Large intestine (tissue), 3 donors: ENCODE results near the gene ZNF681. TPM values are rescaled to one million over a fixed set of nuclear protein-coding genes. Genes with fewer than 3 reads are reported as not detected.
"Not testable (repeated sequence)": the region's sequence is repeated elsewhere in the genome, so short reads cannot be mapped to it uniquely, and the experiment has no call there.

ENCODE experiments used
- DNase-seq, 2 donors: peaks; one replicate each; pipeline versions ENCODE4 v3.0.0 to v3.0.0-alpha.2; 2013
- H3K27ac ChIP-seq: one replicate; pipeline ENCODE4 v1.5.1; 2013; ENCODE audit warnings: low read length
- H3K27me3 ChIP-seq: 2 replicates; pipeline ENCODE4 v1.6.1; 2013; ENCODE audit warnings: low read length; ENCODE audit not compliant: control insufficient read depth, insufficient read depth
- H3K36me3 ChIP-seq: 2 replicates; pipeline ENCODE4 v1.6.1; 2013; ENCODE audit warnings: low read length; ENCODE audit not compliant: control insufficient read depth, insufficient read depth
- H3K4me1 ChIP-seq: one replicate; pipeline ENCODE4 v1.6.1; 2013; ENCODE audit warnings: low read length; ENCODE audit not compliant: control insufficient read depth, insufficient read depth
- H3K4me3 ChIP-seq: one replicate; pipeline ENCODE4 v1.5.1; 2013; ENCODE audit warnings: low read length
- H3K9me3 ChIP-seq: one replicate; pipeline ENCODE4 v1.6.1; 2013; ENCODE audit warnings: mild to moderate bottlenecking, low read depth, low read length, moderate library complexity; ENCODE audit not compliant: control insufficient read depth
- WGBS: methylation state at CpG from one replicate; pipeline ENCODE4 v1.1.5; 2013; ENCODE audit warnings: low lambda C conversion rate; ENCODE audit not compliant: insufficient coverage; 5-methylcytosine and 5-hydroxymethylcytosine counted together
- polyA plus RNA-seq: library from polyadenylated mRNA; unstranded; fragments of 120-200 nt; gene quantifications from one replicate; pipeline ENCODE4 v1.2.1, GENCODE V29; 2013

ZNF681 gene
- polyA plus RNA-seq, 1 donor, result 5.1 TPM

- WGBS, result no CpG with 5 or more reads among the region's 51 CpGs
- Histone ChIP-seq H3K27ac (peak overlapping the region; percentile 79), H3K9me3 (no peaks in the 10 kb centered on the region), H3K36me3 (no peaks in the 10 kb centered on the region), H3K4me1 (no peaks in the 10 kb centered on the region), H3K27me3 (no peaks in the 10 kb centered on the region), H3K4me3 (peak overlapping the region; percentile 67)
- peak; percentile 77 to 89 for DNase-seq
These were observed 4.4 kb upstream of the ZNF681 start for GRCh38 chr19:23762884-23763711.

- H3K4me3 ChIP-seq, result peak overlapping the region; percentile 67
- no peak for DNase-seq
- WGBS, result no CpG with 5 or more reads among the region's 9 CpGs
- no peaks in the 10 kb centered on the region for H3K4me1 ChIP-seq
- H3K27ac ChIP-seq, result no peak overlapping the region
- H3K36me3 ChIP-seq, result no peaks in the 10 kb centered on the region
- H3K9me3 ChIP-seq, result no peaks in the 10 kb centered on the region
- no peaks in the 10 kb centered on the region for H3K27me3 ChIP-seq
These were observed 3.8 kb upstream of the ZNF681 start for GRCh38 chr19:23762548-23762883.

- not testable (repeated sequence) for H3K4me1 ChIP-seq, H3K27me3 ChIP-seq, DNase-seq, H3K27ac ChIP-seq, H3K9me3 ChIP-seq, H3K36me3 ChIP-seq, H3K4me3 ChIP-seq
- WGBS, result no CpG with 5 or more reads among the region's 2 CpGs
These were observed 1.6 kb upstream of the ZNF681 start for GRCh38 chr19:23760326-23760725.

GRCh38 chr19:23743633-23744232 is 15.0 kb downstream of the ZNF681 start:
- not testable (repeated sequence) for H3K27me3 ChIP-seq, DNase-seq, H3K4me3 ChIP-seq, H3K9me3 ChIP-seq, H3K4me1 ChIP-seq, H3K27ac ChIP-seq
- peaks cover 12% of the 10 kb centered on the region for H3K36me3 ChIP-seq
- no CpG with 5 or more reads among the region's 1 CpG for WGBS

GRCh38 chr19:23730729-23731465 is 27.8 kb downstream of the ZNF681 start:
- WGBS, result 95% methylated on average over 2 of the region's 6 CpGs
- not testable (repeated sequence) for H3K9me3 ChIP-seq, DNase-seq, H3K36me3 ChIP-seq, H3K4me3 ChIP-seq, H3K4me1 ChIP-seq, H3K27ac ChIP-seq, H3K27me3 ChIP-seq

- not testable (repeated sequence) for H3K27ac ChIP-seq, H3K27me3 ChIP-seq, H3K4me1 ChIP-seq, H3K36me3 ChIP-seq, H3K9me3 ChIP-seq, H3K4me3 ChIP-seq
- DNase-seq, result peak in 1 of 2 donors; percentile 35
- no CpG with 5 or more reads among the region's 6 CpGs for whole genome bisulfite sequencing
These were observed 34.5 kb downstream of the ZNF681 start for GRCh38 chr19:23724161-23724560.

DNA sequence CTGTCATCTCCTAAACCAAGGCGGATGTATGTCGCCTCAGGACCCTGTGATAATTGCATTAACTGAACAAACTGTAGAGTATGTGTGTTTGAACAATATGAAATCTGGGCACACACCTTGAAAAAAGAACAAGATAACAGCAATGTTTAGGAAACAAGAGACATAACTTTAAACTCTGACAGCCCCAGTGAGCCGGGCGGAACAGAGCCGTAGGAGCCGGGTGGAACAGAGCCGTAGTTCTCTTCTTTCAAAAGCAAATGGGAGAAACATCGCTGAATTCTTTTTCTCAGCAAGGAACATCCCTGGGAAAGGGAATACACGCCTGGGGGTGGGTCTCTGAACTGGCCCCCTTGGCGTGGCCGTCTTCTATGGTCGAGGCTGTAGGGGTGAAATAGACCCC is 39.9 kb downstream of the ZNF681 start:
- DNase-seq, result no peak
- Histone ChIP-seq H3K27ac (no peak overlapping the region), H3K9me3 (no peaks in the 10 kb centered on the region), H3K36me3 (no peaks in the 10 kb centered on the region), H3K27me3 (no peaks in the 10 kb centered on the region), H3K4me3 (no peak overlapping the region), H3K4me1 (no peaks in the 10 kb centered on the region)
- no CpG with 5 or more reads among the region's 12 CpGs for WGBS

DNA sequence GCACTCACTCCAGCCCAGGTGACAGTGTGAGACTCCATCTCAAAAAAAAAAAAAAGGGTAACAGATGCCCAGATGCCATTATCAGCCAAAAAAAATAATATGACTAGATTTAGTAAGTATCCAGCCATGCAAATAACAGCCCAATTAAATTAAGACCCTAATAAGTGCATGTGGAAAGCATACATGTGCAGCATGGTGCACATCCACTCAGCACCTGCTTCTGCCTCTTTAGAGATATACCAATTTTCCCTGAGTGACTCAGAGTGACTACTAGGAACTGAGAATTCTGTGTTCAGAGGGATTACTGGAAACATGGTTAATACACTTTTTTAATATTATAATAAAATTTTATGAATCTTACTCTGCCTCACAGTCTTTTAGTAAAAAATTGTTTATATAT is 41.9 kb downstream of the ZNF681 start:
- Histone ChIP-seq H3K4me1 (no peaks in the 10 kb centered on the region), H3K4me3 (no peak overlapping the region), H3K9me3 (no peaks in the 10 kb centered on the region), H3K27me3 (no peaks in the 10 kb centered on the region), H3K27ac (no peak overlapping the region), H3K36me3 (no peaks in the 10 kb centered on the region)
- no peak for DNase-seq

DNA sequence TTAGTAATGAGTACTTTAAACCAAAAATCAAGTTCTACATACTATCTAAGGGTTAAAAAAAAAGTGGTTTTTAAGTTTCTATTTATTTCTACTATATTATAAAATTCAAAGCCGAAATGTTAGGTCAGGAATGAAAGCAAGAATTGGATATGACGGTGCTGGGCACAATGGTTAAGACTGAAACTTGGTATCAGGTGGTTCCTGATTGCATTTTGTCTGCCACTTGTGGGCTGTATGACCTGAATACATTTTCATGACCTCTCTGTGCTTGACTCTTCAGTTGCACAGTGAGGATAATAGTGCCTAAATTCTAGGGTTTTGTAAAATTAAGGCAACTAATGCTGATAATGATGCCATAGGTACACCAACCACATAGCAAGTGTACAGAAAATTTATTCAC is 49.3 kb downstream of the ZNF681 start:
- H3K4me3 ChIP-seq, result no peak overlapping the region
- no CpG with 5 or more reads among the region's 2 CpGs for WGBS
- H3K4me1 ChIP-seq, result no peaks in the 10 kb centered on the region
- H3K27ac ChIP-seq, result no peak overlapping the region
- H3K27me3 ChIP-seq, result no peaks in the 10 kb centered on the region
- DNase-seq, result no peak
- no peaks in the 10 kb centered on the region for H3K9me3 ChIP-seq
- no peaks in the 10 kb centered on the region for H3K36me3 ChIP-seq

DNA sequence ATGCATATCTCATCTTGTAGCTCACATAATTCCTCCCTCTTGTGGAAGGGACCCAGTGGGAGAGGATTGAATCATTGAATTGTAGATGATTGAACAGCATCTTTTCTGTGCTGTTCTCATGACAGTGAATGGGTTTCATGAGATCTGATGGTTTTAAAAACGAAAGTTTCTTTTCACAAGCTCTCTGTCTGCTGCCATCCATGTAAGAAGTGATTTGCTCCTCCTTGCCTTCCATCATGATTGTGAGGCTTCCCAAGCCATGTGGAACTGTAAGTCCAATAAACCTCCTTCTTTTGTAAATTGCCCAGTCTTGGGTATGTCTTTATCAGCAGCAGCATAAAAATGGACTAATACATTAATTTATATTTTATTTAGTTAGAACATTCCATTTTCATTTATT is 52.0 kb downstream of the ZNF681 start:
- H3K4me1 ChIP-seq, result no peaks in the 10 kb centered on the region
- DNase-seq, result no peak
- H3K27me3 ChIP-seq, result no peaks in the 10 kb centered on the region
- H3K36me3 ChIP-seq, result no peaks in the 10 kb centered on the region
- WGBS, result no CpG with 5 or more reads among the region's 1 CpG
- H3K27ac ChIP-seq, result no peak overlapping the region
- H3K9me3 ChIP-seq, result no peaks in the 10 kb centered on the region
- no peak overlapping the region for H3K4me3 ChIP-seq
